ENCODE measurements around the gene RASEF.
"Not testable (repeated sequence)": the region's sequence is repeated elsewhere in the genome, so short reads cannot be mapped to it uniquely, and the experiment has no call there.

The RASEF gene

DNA sequence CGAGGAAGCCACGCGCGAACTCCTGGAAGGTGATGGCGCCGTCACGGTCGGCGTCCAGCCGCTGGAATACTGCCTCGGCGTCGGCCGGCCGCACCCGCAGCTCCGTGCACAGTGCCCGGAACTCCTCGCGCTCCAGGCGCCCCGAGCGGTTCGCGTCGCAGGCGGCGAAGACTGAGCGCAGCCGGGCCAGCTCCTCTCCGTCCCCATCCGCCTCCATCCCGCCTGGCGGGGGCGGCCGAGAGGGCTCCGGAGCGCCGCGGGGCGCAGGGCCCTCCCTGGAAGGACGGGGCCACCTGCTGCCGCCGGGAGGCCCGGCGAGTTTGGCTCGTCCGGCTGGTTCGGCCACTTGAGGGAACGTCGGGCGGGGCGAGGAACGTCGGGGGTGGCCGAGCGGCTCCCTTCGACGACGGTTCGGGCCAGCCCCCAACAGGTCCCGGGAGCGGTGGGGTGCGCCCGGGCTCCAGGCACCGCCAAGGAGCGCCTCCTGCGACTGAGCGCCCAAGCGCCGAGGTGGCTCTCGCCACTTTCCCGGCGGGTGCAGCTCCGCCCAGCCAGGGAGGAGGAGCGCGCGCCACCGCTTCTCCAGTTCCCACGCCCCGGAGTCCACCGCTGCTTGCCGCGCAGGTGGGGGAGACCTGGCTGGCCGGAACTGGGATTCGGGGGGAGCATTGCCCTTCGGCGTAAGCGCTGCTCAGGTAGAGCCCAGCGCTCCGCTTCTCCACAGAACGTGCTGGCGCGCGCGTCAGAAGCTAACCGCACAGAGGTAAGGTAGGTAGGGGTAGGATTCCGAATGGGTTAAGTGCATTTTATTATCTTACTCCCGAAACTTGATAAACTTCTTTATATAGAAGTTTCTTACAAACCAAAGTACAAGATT is at the start of gene RASEF:
Gene RASEF, minus strand, starts transcription at position 492 of the 877 bp plus-strand sequence. Its CDS starts 275 bp downstream, at position 217.
- DNase-seq = no peak

DNA sequence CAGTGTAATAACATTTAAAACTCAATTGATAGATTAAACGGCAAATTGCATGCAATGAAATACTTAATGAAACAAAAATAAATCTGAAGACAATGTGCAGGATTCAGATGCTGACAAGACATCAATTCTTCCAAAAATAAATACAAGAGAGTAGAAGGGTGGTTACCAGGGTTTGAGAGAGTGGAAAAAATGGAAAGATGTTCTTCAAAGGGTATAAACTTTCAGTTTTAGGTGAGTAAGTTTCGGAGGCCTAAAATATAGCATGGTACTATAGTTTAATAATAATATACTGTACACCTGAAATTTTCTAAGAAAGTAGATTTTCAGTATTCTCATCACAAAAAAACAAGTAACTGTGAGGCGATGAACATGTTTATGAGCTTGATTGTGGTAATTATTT is 48.2 kb upstream of the RASEF start:
- DNase-seq = no peak

GRCh38 chr9:83109296-83109695 is 46.4 kb upstream of the RASEF start:
- DNase-seq = no peak

DNA sequence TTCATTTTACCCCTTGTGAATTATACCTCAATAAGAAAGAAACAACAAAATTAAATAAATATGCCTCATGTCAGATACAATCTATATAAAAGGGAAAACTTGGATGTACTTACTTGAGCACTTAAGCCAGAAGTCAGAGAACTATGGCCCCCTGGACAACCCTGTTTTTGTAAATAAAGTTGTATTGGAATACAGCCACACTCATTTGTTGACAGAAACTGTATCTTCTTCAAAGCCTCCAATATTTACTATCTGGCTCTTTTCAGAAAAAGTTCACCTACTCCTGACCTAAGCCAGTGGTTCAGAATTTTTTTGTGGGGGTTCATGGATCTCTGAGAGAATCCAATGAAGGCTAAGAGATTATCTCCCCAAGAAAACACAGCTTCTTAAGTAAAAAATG is 45.3 kb upstream of the RASEF start:
- DNase-seq = no peak

GRCh38 chr9:83106772-83107171 is 43.8 kb upstream of the RASEF start:
- DNase-seq = no peak

GRCh38 chr9:83106263-83106662 is 43.3 kb upstream of the RASEF start:
- no peak for DNase-seq

GRCh38 chr9:83097633-83098032 is 34.7 kb upstream of the RASEF start:
- DNase-seq = no peak

GRCh38 chr9:83093311-83093710 is 30.4 kb upstream of the RASEF start:
- not testable (repeated sequence) for DNase-seq

DNA sequence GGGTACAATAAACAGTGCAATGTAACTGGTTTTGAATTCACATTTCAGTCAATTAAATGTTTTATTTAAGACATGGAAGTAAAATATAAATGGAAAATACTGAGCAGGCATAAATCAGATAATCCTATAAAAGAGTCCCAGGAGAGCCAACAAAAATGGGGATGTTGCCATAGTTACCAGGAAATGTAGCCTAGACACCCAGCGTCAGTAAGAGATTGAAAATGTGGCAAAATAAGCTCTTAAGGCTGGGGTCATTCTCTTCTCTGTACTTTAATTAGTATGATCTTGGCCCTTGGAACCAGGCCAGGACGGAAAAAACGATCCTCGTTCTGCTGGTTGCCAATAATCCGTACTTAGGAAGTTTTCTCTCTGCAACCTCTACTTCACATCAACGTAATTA is 18.9 kb upstream of the RASEF start:
- DNase-seq = no peak

GRCh38 chr9:83081010-83081409 is 18.1 kb upstream of the RASEF start:
- no peak for DNase-seq

DNA sequence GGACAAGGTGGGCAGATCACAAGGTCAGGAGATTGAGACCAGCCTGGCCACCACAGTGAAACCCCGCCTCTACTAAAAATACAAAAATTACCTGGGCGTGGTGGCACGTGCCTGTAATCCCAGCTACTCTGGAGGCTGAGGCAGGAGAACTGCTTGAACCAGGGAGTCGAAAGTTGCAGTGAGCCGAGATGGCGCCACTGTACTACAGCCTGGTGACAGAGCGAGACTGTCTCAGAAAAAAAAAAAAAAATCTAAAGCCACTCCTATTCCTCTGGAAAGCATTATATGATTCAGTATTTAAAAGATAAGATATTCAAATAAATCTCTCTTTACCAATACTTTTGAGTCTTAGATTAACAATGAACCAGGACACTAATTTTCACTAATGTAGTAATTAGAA is 13.0 kb upstream of the RASEF start:
- DNase-seq = not testable (repeated sequence)

- DNase-seq = not testable (repeated sequence)
These were observed 9.6 kb upstream of the RASEF start for GRCh38 chr9:83072498-83072897.

DNA sequence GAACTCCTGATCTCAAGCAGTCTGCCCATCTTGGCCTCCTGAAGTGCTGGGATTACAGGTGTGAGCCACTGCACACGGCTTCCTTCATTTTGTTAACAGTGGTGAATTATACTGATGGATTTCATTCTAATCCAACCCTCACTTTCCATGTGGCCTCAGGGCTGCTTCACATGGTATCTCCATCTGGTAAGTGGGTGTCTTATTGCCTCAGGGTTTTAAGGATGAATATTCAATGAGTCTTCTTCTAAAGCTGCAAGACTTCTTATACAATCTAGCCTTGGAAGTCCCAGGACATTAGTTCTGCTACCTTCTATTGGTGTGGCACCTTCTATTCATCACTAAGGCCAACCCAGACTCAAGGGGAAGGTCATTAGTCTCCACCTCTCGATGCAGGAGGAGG is 8.7 kb upstream of the RASEF start:
- DNase-seq = no peak

DNA sequence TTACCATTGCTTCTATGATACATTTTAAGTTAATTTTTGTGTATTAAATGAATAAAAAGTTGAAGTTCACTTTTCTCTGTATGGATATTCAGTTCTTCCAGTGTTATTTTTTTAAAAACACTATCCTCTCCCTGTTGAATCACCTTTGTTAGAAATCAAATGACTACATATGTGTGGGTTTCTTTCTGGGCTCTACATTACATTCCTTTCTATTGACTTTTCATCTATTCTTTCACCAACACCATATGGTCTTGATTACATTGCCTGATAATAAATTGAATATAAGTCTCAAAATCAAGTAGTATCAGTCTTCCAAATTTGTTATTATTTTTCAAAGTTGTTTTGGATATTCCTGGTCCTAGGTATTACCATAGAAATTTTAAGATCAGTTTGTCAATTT is 7.3 kb upstream of the RASEF start:
- DNase-seq = no peak

GRCh38 chr9:83069651-83070050 is 6.7 kb upstream of the RASEF start:
- DNase-seq = no peak

DNA sequence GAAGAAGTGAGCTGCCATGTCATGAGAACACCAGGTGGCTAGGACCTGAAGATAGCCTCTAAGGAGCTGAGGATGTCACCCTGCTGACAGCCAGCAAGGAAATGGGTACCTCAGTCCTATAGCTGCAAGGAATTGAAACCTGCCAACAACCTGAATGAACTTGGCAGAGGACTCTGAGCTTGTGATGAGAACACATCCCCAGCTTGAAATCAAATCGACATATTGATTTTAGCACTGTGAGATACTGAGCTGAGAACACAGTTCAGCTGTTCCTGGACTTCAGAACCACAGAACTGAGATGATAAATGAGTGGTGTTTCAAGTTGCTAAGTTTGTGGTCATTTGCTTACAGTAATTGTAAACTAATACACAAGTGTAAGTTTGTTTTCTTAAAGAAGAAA is 5.5 kb upstream of the RASEF start:
- no peak for DNase-seq

DNA sequence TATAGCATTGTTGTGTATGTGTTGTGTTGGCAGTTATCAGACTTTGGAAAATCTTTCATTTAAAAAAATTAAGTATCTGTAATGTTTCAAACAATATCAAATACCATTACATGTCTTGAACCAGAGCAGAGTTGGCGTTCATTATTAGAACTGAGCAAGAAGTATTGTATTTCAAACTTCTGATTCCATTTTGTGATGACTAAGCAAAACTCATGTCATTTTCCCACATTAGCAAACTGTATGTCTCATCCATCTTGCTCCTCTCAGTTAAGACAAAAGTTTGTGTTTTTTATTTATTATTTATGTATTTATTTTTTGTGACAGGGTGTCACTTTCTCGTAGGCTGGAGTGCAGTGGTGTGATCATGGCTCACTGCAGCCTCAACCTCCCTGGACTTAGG is 4.6 kb upstream of the RASEF start:
- DNase-seq = no peak

- no peak for DNase-seq
These were observed 3.8 kb upstream of the RASEF start for GRCh38 chr9:83066771-83067170.

GRCh38 chr9:83065233-83065632 is 2.3 kb upstream of the RASEF start:
- no peak for DNase-seq

GRCh38 chr9:83061990-83062650 is 822 bp downstream of the RASEF start:
- no peak for DNase-seq

DNA sequence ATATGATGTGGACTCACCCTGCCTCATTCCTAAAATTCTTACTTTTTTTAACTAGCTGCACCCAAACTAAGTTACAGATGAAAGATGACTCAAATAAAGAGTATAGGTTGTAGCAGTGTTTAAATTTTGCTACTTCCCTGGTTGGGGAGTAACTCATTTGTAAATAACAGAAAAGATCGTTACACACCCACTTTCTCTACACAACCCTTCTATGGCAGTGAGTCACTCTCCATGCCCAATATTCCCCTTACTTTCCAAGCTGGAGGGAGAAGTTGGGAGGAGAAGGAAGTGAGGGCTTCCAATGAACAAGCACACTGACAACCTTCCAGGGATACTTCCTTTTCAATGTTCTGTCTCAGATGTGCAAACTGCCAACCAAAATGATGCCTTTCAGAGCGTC is 1.9 kb downstream of the RASEF start:
- DNase-seq = no peak

DNA sequence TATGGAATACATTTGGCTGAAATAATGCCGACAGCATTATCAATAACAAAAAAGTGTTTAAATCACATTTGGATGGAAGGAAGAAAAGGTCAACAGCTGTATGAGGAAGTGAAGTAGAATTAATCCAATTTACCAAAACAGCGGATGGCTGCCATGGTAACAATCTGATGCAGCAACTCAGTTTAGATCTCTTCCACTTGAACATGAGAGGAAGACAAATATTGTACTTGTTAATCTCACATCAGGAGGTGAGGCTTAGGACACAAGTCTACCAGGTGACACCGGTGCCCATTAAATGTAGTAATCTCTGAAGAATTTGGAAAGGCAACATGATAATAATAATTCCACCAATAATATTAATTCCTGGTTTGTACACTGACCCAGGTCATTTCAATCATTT is 2.4 kb downstream of the RASEF start:
- no peak for DNase-seq

GRCh38 chr9:83059417-83059816 is 3.5 kb downstream of the RASEF start:
- DNase-seq = no peak

DNA sequence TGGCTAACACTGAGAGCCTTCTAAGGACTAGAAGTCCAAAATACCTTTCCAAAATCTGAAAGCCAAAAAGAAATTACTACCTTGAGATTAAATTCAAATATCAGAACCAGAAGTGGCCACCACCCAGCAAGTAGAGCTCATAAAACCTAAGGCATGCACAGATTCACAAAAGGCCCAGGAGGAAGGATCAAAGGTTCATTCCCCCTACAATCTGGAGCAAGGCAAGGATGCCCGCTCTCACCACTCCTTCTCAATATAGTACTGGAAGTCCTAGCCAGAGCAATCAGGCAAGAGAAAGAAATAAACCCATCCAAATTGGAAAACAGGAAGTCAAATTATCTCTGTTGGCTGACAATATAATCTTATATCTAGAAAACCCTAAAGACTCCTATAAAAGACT is 6.0 kb downstream of the RASEF start:
- no peak for DNase-seq

DNA sequence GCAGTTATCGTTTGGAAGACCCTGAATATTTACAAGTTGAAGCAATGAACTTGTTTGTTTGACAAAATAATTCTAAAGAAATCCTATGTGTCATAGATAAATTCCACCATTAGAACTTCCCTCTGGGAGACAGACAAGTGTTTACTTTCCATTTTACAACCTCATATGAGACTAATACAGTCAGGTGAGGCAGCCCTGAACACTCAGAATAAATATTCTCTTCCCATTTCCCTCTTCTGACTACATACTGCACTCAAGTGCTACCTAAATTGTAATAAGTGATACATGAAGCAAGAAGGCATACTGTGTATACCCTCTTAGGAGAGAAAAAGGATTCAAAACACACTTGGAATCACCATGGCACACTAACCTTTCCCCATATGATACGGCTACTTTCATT is 6.8 kb downstream of the RASEF start:
- DNase-seq = no peak
